NCI-H1048 (cell line): Measurements from ENCODE around the gene PLAC8.
"Not testable (repeated sequence)": the region's sequence is repeated elsewhere in the genome, so short reads cannot be mapped to it uniquely, and the experiment has no call there.

Source experiments
- DNase-seq: peaks from one replicate; lab custom pipeline; 2025; lab: John Stamatoyannopoulos, UW

The PLAC8 gene

DNA sequence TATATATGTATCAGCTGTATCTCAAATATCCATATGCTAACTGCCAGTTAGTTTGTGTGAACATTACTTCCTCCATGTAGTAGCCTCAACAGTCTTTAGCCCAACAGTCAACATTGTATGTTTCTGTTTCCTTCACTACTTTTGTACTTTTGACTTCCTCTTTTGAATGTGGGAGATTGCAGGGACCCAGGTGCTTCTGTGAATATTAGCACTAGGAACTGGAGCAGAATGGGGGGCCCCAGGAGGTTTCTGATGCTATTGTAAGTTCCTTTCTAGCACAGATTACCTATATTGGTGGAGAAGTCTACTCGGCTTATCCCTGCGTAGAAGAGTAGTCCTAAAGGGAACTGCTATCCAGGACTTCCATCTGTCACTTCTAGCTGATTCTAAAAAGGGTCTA is 2.3 kb downstream of the PLAC8 start:
- no peak for DNase-seq

DNA sequence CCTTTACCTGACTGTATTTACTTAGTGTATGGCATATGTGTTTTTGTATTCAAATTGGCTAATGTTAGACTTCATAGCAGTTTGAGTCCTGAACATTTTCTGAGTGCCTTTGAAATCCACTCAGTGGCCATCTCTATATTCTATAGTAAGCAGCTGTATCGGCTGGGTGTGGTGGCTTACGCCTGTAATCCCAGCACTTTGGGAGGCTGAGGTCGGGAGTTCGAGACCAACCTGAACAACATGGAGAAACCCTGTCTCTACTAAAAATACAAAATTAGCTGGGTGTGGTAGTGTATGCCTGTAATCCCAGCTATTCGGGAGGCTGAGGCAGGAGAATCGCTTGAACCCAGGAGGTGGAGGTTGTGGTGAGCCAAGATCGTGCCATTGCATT is 2.8 kb downstream of the PLAC8 start:
- not testable (repeated sequence) for DNase-seq

GRCh38 chr4:83110970-83111750 is 3.4 kb downstream of the PLAC8 start:
- DNase-seq: no peak

GRCh38 chr4:83110223-83110945 is 4.1 kb downstream of the PLAC8 start:
- DNase-seq: peak; percentile 33

GRCh38 chr4:83109480-83110222 is 4.9 kb downstream of the PLAC8 start:
- DNase-seq: no peak

- DNase-seq: no peak
These were observed 6.2 kb downstream of the PLAC8 start for GRCh38 chr4:83108101-83108861.

DNA sequence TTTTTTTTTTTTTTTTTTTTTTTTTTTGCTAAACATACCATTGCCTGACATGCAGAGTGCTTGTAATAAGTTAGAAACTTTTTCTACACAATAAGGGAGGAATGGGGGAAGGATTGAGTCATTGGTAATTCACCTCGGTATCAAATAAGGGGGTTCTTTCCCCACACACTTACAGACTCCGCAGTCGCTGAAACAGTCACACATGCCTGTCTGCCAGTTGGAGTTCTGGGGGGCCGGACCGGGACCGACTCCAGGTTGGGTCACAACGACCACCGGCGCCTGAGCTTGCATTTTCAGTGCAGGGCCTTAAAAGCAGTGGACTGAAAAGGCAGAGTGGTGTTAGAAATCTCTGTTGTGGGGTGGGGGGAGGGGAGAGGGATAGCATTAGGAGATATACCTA is 6.9 kb downstream of the PLAC8 start:
- no peak for DNase-seq

- DNase-seq: no peak
These were observed 9.5 kb downstream of the PLAC8 start for GRCh38 chr4:83104991-83105390.

- DNase-seq: no peak
These were observed 18.1 kb downstream of the PLAC8 start for GRCh38 chr4:83096397-83096796.

GRCh38 chr4:83093060-83093640 is 21.4 kb downstream of the PLAC8 start:
- DNase-seq: no peak

- no peak for DNase-seq
These were observed 24.9 kb downstream of the PLAC8 start for GRCh38 chr4:83089410-83090157.

DNA sequence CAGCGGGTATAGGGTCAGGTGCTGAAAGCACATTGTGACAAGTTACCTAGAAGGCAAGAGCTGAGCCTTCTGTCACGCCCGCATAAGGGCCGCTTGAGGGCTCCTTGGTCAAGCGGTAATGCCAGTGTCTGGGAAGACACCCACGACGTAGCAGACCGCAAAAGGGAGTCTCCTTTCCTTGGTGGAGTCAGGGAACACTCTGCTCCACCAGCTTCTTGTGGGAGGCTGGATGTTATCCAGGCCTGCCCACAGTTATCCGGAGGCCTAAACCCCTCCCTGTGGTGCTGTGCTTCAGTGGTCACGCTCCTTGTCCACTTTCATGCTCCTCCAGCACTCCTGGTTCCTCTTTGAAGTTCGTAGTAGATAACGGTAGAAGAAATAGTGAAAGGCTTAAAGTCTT is 29.6 kb downstream of the PLAC8 start:
- not testable (repeated sequence) for DNase-seq

GRCh38 chr4:83083925-83084475 is 30.5 kb downstream of the PLAC8 start:
- DNase-seq: no peak

DNA sequence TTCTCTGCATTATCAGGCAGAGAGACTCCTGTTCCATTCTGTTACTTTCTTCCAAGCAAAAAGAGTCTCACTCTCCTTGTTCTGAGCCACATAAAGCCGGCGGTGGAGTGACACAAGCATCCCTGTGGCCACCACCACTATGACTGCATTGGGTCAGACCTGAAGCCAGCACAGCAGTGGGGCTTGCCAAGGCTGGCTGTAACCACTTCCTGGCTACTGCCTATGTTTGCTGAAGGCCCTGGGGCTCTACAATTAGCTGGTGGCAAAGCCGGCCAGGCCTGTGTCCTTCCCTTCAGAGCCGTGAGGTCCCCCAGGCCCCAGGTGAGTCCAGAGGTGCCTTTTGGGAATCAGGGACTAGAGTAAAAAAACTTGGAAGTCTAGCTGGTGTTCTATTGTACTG is 31.8 kb downstream of the PLAC8 start:
- DNase-seq: no peak

DNA sequence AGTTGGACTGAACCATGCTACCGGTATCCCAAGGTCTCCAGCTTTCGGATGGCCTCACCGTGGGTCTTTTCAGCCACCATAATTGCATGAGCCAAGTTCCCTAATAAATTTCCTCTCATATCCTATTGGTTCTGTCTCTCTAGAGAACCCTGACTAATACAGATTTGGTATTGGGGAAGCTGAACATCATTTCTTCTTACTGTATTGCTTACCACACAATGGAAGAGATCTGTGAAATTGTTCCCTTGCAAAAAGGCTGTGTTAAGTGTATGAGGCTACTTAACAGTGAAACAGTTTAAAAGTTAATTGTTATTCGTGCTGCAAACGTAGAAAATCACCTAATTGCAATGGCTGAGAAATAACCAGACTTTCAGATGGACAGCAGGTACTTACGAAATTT is 34.0 kb downstream of the PLAC8 start:
- no peak for DNase-seq

DNA sequence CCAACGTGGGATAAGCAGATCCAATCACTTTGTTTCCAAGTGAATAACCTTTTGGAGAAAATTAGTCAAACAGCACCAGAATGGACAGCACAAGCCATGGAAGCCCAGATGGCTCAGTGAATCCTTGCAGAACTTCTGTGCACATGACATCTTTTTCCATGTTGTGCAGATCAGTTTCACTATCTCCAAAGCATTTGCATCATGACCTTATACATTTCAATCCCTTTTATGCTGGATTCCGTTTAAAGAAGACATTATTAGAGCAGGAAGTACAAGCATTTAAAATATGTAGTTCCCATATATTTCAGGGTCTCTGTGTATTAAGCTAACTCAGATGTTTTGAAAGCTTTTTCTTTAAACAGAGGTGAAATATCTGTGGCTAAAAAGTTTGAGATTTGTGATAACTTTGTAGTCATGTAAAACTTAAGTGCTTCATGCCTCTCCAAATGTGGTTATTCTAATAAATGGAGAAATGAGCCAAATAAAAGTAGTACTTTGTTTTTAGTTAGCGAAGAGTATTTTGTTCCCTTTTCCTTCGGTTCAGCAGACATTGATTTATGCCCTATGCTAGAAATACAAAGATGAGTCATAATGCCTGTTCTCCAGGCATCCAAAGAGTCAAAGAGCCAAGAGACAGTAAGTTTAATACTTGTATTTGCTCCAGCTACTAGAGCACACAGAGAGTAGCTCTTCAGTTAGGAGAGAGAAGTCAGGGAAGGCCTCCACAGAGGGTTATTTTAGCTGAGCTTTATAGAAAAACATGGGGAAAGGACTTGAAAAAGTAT is 39.0 kb downstream of the PLAC8 start:
- DNase-seq: no peak

DNA sequence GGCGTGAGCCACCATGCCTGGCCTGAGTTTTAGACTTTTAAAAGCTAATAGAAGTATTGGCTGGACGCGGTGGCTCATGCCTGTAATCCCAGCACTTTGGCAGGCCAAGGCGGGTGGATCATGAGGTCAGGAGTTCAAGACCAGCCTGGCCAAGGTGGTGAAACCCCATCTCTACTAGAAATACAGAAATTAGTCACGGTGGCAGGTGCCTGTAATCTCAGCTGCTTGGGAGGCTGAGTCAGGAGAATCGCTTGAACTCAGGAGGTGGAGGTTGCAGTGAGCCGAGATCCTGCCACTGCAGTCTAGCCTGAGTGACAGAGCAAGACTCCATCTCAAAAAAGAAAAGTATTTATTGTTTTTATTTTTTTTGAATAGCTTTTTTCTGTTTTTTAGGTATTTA is 39.7 kb downstream of the PLAC8 start:
- DNase-seq: not testable (repeated sequence)

- DNase-seq: peak; percentile 23
These were observed 40.3 kb downstream of the PLAC8 start for GRCh38 chr4:83074086-83074704.

- DNase-seq: no peak
These were observed 43.4 kb downstream of the PLAC8 start for GRCh38 chr4:83071116-83071515.
